DOHH2 (cell line): ENCODE data around the gene HIVEP3.

Source experiments
- H3F3A ChIP-seq: fragments of 200-600 bp; sonication (generic), shearing (Covaris generic); 2 replicates; pipeline ENCODE4 v1.6.0; 2016; ENCODE audit warnings: antibody characterized with exemption, mild to moderate bottlenecking; ENCODE audit not compliant: control insufficient read depth, insufficient read depth
- H3K27ac ChIP-seq: fragments of 200-600 bp; sonication (generic); 2 replicates; pipeline ENCODE4 v1.5.1; 2014; ENCODE audit warnings: low read depth, mild to moderate bottlenecking, low read length, moderate library complexity
- H3K27me3 ChIP-seq: fragments of 200-600 bp; sonication (generic); 2 replicates; pipeline ENCODE4 v1.6.1; 2014; ENCODE audit warnings: mild to moderate bottlenecking, low read length, mixed read lengths; ENCODE audit not compliant: control insufficient read depth
- H3K36me3 ChIP-seq: fragments of 200-600 bp; sonication (generic); 2 replicates; pipeline ENCODE4 v1.6.1; 2014; ENCODE audit warnings: mild to moderate bottlenecking, low read length, moderate library complexity, mixed read lengths; ENCODE audit not compliant: control insufficient read depth
- H3K4me1 ChIP-seq: fragments of 200-600 bp; sonication (generic); 2 replicates; pipeline ENCODE4 v1.6.1; 2014; ENCODE audit warnings: mild to moderate bottlenecking, low read length, mixed read lengths; ENCODE audit not compliant: control insufficient read depth
- H3K4me2 ChIP-seq: fragments of 200-600 bp; sonication (generic); 2 replicates; pipeline ENCODE4 v1.6.0; 2014; ENCODE audit warnings: mild to moderate bottlenecking, low read length, moderate library complexity
- H3K4me3 ChIP-seq: fragments of 200-600 bp; sonication (generic); 2 replicates; pipeline ENCODE4 v1.5.1; 2014; ENCODE audit warnings: mild to moderate bottlenecking, low read length, mixed read lengths
- H3K79me2 ChIP-seq: fragments of 200-600 bp; sonication (generic); 2 replicates; pipeline ENCODE4 v1.6.1; 2014; ENCODE audit warnings: mild to moderate bottlenecking, low read length, mixed read lengths; ENCODE audit not compliant: control insufficient read depth
- H3K9me2 ChIP-seq: fragments of 200-600 bp; sonication (generic); replicated peaks from 2 replicates; pipeline ENCODE4 v1.6.1; 2014; ENCODE audit warnings: mild to moderate bottlenecking, low read length, mixed read lengths; ENCODE audit not compliant: control insufficient read depth
- H3K9me3 ChIP-seq: fragments of 200-600 bp; sonication (generic); 2 replicates; pipeline ENCODE4 v1.6.1; 2014; ENCODE audit warnings: antibody characterized with exemption, low read length, mixed read lengths; ENCODE audit not compliant: control insufficient read depth, insufficient read depth
- H4K20me1 ChIP-seq: fragments of 200-600 bp; sonication (generic); 2 replicates; pipeline ENCODE4 v1.6.0; 2014; ENCODE audit warnings: low read depth, mild to moderate bottlenecking, antibody characterized with exemption, low read length, moderate library complexity; ENCODE audit not compliant: control insufficient read depth, insufficient read depth
- CTCF ChIP-seq: fragments of 200-600 bp; sonication (generic); IDR thresholded peaks from one replicate; pipeline ENCODE4 v1.5.1; 2014; ENCODE audit warnings: antibody characterized with exemption, mild to moderate bottlenecking, low read depth, low read length; ENCODE audit not compliant: poor library complexity, severe bottlenecking
- EZH2phosphoT487 ChIP-seq: fragments of 200-600 bp; sonication (generic); IDR thresholded peaks from 2 replicates; pipeline ENCODE4 v1.6.1; 2017; ENCODE audit warnings: borderline replicate concordance, mild to moderate bottlenecking, antibody characterized with exemption, low read length, moderate library complexity, mixed read lengths

HIVEP3 gene

GRCh38 chr1:41902664-41903063, 16.1 kb downstream of the HIVEP3 start:
- TF ChIP-seq CTCF, result no peak
- TF ChIP-seq EZH2phosphoT487, result no peak
- Histone ChIP-seq H3K4me3 (no peak overlapping the region), H4K20me1 (no peaks in the 10 kb centered on the region), H3K27me3 (no peaks in the 10 kb centered on the region), H3K4me1 (no peaks in the 10 kb centered on the region), H3K4me2 (no peak overlapping the region), H3K36me3 (no peaks in the 10 kb centered on the region), H3F3A (no peaks in the 10 kb centered on the region), H3K27ac (no peak overlapping the region), H3K9me3 (no peaks in the 10 kb centered on the region), H3K79me2 (no peaks in the 10 kb centered on the region), H3K9me2 (no peaks in the 10 kb centered on the region; the same call in 1 of the 2 replicates)

DNA sequence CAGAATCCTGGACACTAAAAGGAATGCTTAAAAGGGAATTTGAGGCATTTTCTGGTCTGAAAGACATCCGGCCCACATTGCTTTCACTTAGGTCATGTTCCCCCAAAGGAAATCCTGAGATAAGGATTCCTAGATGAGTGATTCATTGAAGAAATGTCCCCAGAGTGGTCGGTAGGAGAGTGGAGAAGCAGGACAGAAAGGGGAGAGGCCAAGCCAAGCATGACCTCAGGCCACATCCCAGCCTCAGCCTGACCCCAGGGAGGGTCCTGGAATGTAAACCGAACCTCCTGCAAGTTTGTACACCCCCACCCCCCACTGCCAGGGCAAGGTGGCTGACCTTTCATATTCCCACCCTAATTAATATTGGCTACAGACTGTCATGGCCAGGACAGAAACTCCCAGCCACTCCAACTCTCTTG, 16.6 kb downstream of the HIVEP3 start:
- Histone ChIP-seq H3K9me3 (no peaks in the 10 kb centered on the region), H4K20me1 (no peaks in the 10 kb centered on the region), H3K4me3 (no peak overlapping the region), H3K27me3 (no peaks in the 10 kb centered on the region), H3K79me2 (no peaks in the 10 kb centered on the region), H3F3A (no peaks in the 10 kb centered on the region), H3K36me3 (no peaks in the 10 kb centered on the region), H3K4me1 (no peaks in the 10 kb centered on the region), H3K4me2 (no peak overlapping the region), H3K9me2 (no peaks in the 10 kb centered on the region; the same call in 1 of the 2 replicates), H3K27ac (no peak overlapping the region)
- no peak for TF ChIP-seq CTCF
- no peak for TF ChIP-seq EZH2phosphoT487

- Histone ChIP-seq H3K27me3 (no peaks in the 10 kb centered on the region), H3K4me1 (no peaks in the 10 kb centered on the region)
- no peak for TF ChIP-seq EZH2phosphoT487
- no peak for TF ChIP-seq CTCF
Measured at GRCh38 chr1:41901551-41901950, 17.2 kb downstream of the HIVEP3 start.

More at GRCh38 chr1:41901551-41901950, 17.2 kb downstream of the HIVEP3 start:
- Histone ChIP-seq H4K20me1 (no peaks in the 10 kb centered on the region), H3F3A (no peaks in the 10 kb centered on the region), H3K27ac (no peak overlapping the region), H3K4me2 (no peak overlapping the region), H3K79me2 (no peaks in the 10 kb centered on the region), H3K9me3 (no peaks in the 10 kb centered on the region), H3K4me3 (no peak overlapping the region), H3K9me2 (no peaks in the 10 kb centered on the region), H3K36me3 (no peaks in the 10 kb centered on the region)
